ENCODE data around the gene CD48. TPM values are rescaled to one million over a fixed set of nuclear protein-coding genes. Genes with fewer than 3 reads are reported as not detected.

The CD48 gene
- total RNA-seq, 1 experiment from 2014 or later = not detected

DNA sequence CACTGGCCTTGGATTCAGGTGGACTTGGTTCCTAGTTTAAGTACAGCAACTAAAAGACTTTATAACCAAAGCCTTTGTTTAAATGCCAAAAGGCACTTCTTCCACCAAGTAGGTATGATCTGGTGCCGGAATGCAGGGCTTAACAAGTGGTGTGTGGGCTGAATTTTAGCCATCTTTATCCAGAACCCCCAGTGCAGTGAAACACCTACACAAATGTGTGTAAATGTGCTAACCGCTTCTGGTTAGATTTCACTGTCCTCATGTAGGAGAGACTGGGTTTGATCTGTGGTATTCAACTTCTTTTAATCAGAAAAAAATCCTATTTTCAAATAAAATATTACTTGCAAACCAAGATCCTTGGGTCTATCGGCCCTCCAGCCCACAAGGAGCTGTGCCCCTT lies 75.1 kb downstream of the CD48 start:
- TF ChIP-seq CTCF (IDR thresholded peaks at IDR 0.05; ENCODE audit: insufficient read depth in 1 of 2, low read depth in 1 of 2, low read length in 1 of 2, severe bottlenecking in 1 of 2, unreplicated experiment in 1 of 2) = no peak
- Histone ChIP-seq H3K27me3 (replicated peaks; ENCODE audit: control insufficient read depth, insufficient read depth, low read length) (no peaks in the 10 kb centered on the region), H3K36me3 (ENCODE audit: control insufficient read depth, insufficient read depth, low read length) (no peaks in the 10 kb centered on the region), H3K9me3 (no peaks in the 10 kb centered on the region), H3K4me3 (ENCODE audit: low read depth, low read length) (no peak overlapping the region), H3K4me1 (peaks cover 51% of the 10 kb centered on the region)
- Mint-ChIP-seq H3K4me1 (ENCODE audit: low read depth, unreplicated experiment) (peaks cover 41% of the 10 kb centered on the region), H3K36me3 (ENCODE audit: insufficient read depth, unreplicated experiment) (no peaks in the 10 kb centered on the region), H3K9me3 (ENCODE audit: unreplicated experiment) (no peaks in the 10 kb centered on the region), H3K27me3 (ENCODE audit: insufficient read depth, unreplicated experiment) (no peaks in the 10 kb centered on the region), H3K27ac (ENCODE audit: unreplicated experiment) (peak overlapping the region; percentile 81), H3K4me3 (ENCODE audit: unreplicated experiment) (no peak overlapping the region)
- intact Hi-C loops (cut with micrococcal nuclease; ENCODE audit: unreplicated experiment) = no loop called here
- DNase-seq = no peak
- no TSS peak for BruUV-seq (replicated peaks)
- ChIA-PET CTCF (no interaction called here), POLR2A (no interaction called here)

DNA sequence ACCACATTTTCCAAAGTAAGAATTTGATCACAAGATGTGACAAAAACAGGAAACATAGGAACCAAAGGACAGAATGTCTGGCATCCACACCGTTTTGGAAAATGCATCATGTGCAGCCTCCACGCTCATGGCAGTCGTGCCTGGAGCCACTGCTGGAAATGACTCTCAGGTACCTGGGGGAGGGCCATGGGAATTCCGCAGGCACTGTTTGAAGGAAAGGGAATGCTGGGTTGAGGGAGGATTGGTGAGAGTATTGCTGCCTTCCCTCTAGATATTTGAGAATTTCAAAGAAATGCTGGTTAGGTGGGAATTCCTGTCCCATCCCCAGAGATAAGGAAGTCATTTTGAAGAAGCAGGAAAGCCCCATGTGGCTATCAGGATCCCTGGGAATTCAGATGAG lies 75.5 kb downstream of the CD48 start:
- H3K9me3 Mint-ChIP-seq (ENCODE audit: unreplicated experiment) = no peaks in the 10 kb centered on the region
- TF ChIP-seq CTCF (IDR thresholded peaks at IDR 0.05; ENCODE audit: insufficient read depth in 1 of 2, low read depth in 1 of 2, low read length in 1 of 2, severe bottlenecking in 1 of 2, unreplicated experiment in 1 of 2) = no peak
- H3K27ac Mint-ChIP-seq (ENCODE audit: unreplicated experiment) = peak overlapping the region; percentile 81
- H3K4me3 Mint-ChIP-seq (ENCODE audit: unreplicated experiment) = no peak overlapping the region
- no peaks in the 10 kb centered on the region for H3K27me3 Mint-ChIP-seq (ENCODE audit: insufficient read depth, unreplicated experiment)
- no peaks in the 10 kb centered on the region for H3K36me3 Mint-ChIP-seq (ENCODE audit: insufficient read depth, unreplicated experiment)
- Histone ChIP-seq H3K9me3 (no peaks in the 10 kb centered on the region), H3K36me3 (ENCODE audit: control insufficient read depth, insufficient read depth, low read length) (no peaks in the 10 kb centered on the region), H3K27me3 (replicated peaks; ENCODE audit: control insufficient read depth, insufficient read depth, low read length) (no peaks in the 10 kb centered on the region), H3K4me1 (peaks cover 56% of the 10 kb centered on the region), H3K4me3 (ENCODE audit: low read depth, low read length) (no peak overlapping the region)
- no TSS peak for BruUV-seq (replicated peaks)
- H3K4me1 Mint-ChIP-seq (ENCODE audit: low read depth, unreplicated experiment) = peaks cover 46% of the 10 kb centered on the region
- intact Hi-C loops (cut with micrococcal nuclease; ENCODE audit: unreplicated experiment) = no loop called here
- POLR2A ChIA-PET = no interaction called here
- CTCF ChIA-PET = interaction anchor here (0.6 kb wide), 1 partner anchor 46 kb away, joined by 3 read pairs; no protein-coding TSS in a partner anchor
- DNase-seq = no peak

- no peak overlapping the region for H3K27ac Mint-ChIP-seq (ENCODE audit: unreplicated experiment)
- no TSS peak for BruUV-seq (replicated peaks)
- no peaks in the 10 kb centered on the region for H3K36me3 Mint-ChIP-seq (ENCODE audit: insufficient read depth, unreplicated experiment)
- ChIA-PET POLR2A (interaction anchor here (0.6 kb wide), 1 partner anchor 85 kb away, joined by 3 read pairs; no protein-coding TSS in a partner anchor), CTCF (no interaction called here)
- H3K4me1 Mint-ChIP-seq (ENCODE audit: low read depth, unreplicated experiment) = peaks cover 54% of the 10 kb centered on the region
- TF ChIP-seq CTCF (IDR thresholded peaks at IDR 0.05; ENCODE audit: insufficient read depth in 1 of 2, low read depth in 1 of 2, low read length in 1 of 2, severe bottlenecking in 1 of 2, unreplicated experiment in 1 of 2) = no peak
- Histone ChIP-seq H3K4me3 (ENCODE audit: low read depth, low read length) (no peak overlapping the region), H3K27me3 (replicated peaks; ENCODE audit: control insufficient read depth, insufficient read depth, low read length) (no peaks in the 10 kb centered on the region), H3K36me3 (ENCODE audit: control insufficient read depth, insufficient read depth, low read length) (no peaks in the 10 kb centered on the region), H3K4me1 (peaks cover 59% of the 10 kb centered on the region), H3K9me3 (no peaks in the 10 kb centered on the region)
- no peaks in the 10 kb centered on the region for H3K27me3 Mint-ChIP-seq (ENCODE audit: insufficient read depth, unreplicated experiment)
- no peak for DNase-seq
- intact Hi-C loops (cut with micrococcal nuclease; ENCODE audit: unreplicated experiment) = no loop called here
- H3K4me3 Mint-ChIP-seq (ENCODE audit: unreplicated experiment) = no peak overlapping the region
- H3K9me3 Mint-ChIP-seq (ENCODE audit: unreplicated experiment) = no peaks in the 10 kb centered on the region
Measured at GRCh38 chr1:160634543-160635491, 76.8 kb downstream of the CD48 start.
